GM12864 (cell line): ENCODE data around the gene ATP8B4.

Experiments
- DNase-seq: peaks from one replicate; pipeline ENCODE4 v3.0.0-alpha.2; 2011; ENCODE audit warnings: low read depth
- H3K4me3 ChIP-seq: 2 replicates; pipeline ENCODE4 v1.5.1; 2011; ENCODE audit warnings: mild to moderate bottlenecking, low read depth, low read length, control low read depth
- CTCF ChIP-seq: IDR thresholded peaks from 2 replicates; pipeline ENCODE4 v1.5.1; 2011; ENCODE audit warnings: low read depth, mild to moderate bottlenecking, moderate library complexity, low read length, control low read depth, inconsistent platforms; ENCODE audit errors: missing control alignments

Gene ATP8B4

GRCh38 chr15:49826640-49827234, 292.3 kb downstream of the ATP8B4 start:
- TF ChIP-seq CTCF: no peak
- H3K4me3 ChIP-seq: no peak overlapping the region
- no peak for DNase-seq

- TF ChIP-seq CTCF: no peak
- no peak overlapping the region for H3K4me3 ChIP-seq
- no peak for DNase-seq
Measured at GRCh38 chr15:49824775-49825099, 294.3 kb downstream of the ATP8B4 start.

- no peak overlapping the region for H3K4me3 ChIP-seq
- TF ChIP-seq CTCF: no peak
- DNase-seq: no peak
Measured at GRCh38 chr15:49823987-49824774, 294.9 kb downstream of the ATP8B4 start.

- no peak overlapping the region for H3K4me3 ChIP-seq
- DNase-seq: no peak
- no peak for TF ChIP-seq CTCF
Measured at GRCh38 chr15:49817100-49817499, 301.9 kb downstream of the ATP8B4 start.

- TF ChIP-seq CTCF: no peak
- H3K4me3 ChIP-seq: no peak overlapping the region
- DNase-seq: peak; percentile 4
Measured at GRCh38 chr15:49815950-49816349, 303.1 kb downstream of the ATP8B4 start.

GRCh38 chr15:49815526-49815925, 303.5 kb downstream of the ATP8B4 start:
- no peak for TF ChIP-seq CTCF
- no peak for DNase-seq
- no peak overlapping the region for H3K4me3 ChIP-seq

GRCh38 chr15:49814709-49815108, 304.3 kb downstream of the ATP8B4 start:
- DNase-seq: no peak
- TF ChIP-seq CTCF: no peak
- H3K4me3 ChIP-seq: no peak overlapping the region
